ENCODE data around the gene ETV6.
"Not testable (repeated sequence)": the region's sequence is repeated elsewhere in the genome, so short reads cannot be mapped to it uniquely, and the experiment has no call there.

ETV6 gene

DNA sequence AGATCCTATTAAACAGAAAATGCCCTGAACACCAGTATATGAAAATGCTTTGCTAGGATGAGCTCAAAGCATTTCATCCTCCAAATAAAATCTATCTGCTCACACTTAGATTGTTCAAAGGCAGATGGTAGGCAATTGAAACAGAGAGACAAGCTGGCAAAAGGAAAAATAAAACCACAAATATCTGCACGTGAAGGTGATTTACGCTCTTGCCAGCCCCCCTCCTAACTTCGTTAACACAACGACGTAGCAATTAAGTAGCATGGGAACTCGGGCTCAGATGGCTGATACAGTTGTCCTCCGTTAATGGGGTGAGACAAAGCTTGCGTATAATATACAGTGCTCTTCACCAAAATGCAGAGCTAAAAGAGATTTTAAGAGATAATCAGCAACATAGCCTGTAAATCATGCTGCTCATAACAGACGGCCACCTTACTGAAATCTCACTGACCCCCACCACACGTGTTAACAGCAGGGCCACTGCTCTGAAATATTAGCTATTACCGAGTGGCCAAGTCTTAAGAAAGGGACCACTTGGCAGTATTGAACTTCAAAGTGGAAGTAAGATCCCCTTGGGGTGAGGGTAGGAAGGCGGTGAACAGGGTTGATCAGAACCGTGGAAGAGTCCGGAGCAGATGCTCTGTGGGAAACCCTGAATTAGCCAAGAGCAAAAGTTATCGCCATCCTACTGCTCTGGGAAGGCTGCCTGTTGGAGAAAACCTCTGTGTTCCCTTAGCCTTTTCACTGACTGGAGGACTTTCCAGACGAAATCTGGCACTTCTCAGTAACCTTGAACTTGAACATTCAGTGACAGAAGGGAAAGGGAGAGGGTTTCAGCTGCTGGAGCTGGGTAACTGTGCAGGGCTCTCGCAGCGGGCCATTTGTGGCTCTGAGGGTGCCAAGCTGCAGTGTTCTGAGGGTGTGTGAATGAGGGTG, 23.1 kb downstream of the ETV6 start:
- DNase-seq: no peak

DNA sequence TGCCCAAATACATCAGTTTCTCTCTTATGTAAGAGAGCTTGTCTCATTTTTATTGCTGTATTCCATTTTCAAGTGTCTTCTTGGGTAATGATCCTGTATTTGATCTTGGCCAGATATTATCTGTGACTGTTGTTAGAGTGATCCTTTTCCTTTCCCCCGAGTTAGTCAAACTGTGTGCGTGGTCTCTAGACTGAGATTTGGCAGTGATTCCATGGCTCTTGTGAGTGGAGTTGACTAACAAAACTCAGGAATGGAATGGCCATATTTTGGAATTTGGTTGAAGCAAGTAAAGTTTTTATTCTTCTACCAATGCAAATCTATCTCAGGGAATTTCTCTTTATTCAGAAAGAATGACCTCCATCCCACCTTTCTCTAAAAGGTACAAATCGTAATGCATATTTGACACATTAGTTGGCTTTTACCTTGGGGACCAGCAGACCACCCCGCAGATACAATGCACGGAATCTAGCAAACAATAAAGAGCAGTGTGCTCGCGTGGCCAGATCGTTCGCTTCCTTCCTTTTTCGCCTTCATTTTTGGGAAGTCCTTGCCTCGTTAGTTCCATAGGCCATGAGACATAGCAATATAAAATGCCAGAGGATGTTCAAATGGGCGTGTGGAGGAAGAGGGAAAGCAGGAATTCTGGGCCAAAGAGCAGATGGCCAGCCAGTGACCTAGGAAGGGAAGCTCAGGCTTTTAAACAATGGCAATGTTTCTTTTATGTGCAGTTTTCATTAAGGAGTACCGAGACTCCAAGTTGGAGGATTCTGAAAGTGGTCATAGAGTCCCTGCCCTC, 24.4 kb downstream of the ETV6 start:
- no peak for DNase-seq

DNA sequence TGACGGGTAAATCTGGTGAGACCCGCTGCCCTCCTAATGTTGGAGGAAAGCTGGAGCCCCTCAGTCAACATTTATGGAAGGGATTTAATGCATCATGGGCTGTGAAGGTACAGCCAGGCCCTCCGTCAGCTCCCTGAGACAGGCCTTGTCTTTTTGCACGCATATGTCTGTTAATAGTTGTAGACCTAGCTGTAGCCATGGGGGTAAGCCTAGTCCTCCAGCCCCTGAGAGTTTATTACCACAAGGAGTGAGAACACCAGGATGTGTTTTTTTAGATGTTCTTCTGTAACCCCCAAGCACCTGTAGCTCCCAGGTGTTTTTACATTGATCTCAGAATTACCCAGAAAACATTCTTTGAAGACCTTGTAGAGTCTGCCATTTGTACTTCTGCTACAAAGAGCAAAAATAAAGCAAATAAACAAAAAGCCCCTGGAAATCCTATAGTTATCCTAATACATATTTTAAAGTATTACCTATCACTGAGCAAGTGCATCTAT, 25.5 kb downstream of the ETV6 start:
- no peak for DNase-seq

DNA sequence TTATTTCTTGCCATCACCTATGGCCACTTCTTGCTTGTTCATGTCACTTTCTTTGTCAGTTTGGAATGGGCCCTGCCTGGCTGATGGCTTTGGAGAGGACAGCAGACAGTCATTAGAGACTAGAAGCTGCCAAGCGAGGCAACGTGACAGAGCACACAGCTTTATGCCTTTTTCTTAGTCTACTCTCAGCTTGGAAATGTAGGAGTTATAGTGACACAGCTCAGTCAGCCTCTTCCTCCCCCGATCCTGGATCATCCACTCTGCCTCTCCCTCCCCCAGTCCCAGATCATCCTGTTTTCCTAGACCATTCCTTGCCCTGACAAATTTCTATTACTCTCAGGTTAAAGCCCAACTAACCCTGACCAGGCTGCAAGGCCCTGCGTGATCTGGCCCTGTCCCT, 26.6 kb downstream of the ETV6 start:
- DNase-seq: no peak

DNA sequence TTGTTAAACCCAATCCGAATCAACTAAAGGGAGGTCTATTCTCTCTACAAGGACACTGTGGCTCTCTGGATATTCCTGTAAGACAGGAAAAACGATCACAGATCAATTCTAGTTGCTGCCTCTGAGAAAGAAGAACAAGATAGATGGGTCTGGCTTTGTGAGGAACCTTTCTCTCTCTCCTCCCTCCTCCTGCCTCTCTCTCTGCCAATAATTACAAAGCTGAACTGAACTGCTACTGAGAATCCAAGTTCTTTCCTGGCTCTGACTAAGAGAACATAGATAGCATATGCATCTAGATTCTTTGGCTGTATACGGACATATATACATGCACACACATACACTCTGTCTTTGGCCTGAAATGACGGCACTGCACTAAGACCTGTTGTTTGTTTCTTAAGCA, 27.6 kb downstream of the ETV6 start:
- no peak for DNase-seq

DNA sequence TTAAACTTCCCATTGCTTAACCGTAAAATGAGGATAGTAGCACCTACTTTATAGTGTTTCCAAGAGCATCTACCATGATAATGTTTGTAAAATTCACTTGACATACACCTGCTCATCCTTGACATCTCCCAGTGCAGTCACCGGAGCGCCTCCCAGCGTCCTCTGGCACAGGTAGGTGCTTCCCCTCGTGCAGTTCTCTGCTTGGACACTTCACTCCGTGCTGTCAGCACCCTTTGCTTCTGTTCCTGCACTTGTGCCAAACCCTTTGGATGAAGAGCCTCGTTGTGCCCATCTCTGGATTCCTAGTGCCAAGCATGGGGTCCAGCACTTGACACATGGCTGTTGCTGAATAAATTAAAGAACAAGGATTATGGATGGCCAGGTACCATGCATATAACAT, 28.3 kb downstream of the ETV6 start:
- no peak for DNase-seq

DNA sequence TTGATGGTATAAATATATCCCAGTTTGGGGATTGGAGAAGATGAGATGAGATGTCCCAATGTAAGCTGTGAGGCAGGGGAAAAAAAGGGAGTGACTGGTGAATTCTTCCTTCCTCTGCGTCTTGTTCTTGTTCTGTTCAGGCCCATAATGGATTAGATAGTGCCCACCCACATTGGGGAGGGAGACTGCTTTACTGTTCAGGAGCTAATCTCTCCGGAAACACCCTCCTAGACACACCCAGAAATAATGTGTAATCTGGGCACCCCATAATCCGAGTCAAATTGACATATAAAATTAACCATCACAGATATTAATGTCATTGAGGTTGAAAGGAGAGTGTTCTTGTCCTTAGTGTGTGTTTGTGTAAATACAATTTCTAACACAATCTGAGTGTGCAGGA, 29.3 kb downstream of the ETV6 start:
- no peak for DNase-seq

DNA sequence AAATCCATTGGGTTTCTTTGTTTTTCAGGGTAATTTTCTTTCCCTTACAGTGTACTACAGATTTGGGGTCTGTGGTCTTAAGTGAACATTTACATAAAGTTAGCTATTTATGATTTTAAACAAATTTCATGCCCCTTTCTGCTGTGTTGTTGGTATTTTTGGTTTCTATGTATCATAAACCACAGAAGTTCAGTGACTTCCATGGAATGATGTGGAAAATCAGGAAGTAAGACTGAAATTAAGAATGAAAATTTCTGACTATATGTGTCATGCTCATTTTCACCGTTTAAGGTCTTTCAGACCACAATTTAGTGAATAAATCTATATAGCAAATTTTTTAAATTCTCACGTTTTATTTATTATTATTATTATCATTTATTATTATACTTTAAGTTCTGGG, 31.7 kb downstream of the ETV6 start:
- no peak for DNase-seq

DNA sequence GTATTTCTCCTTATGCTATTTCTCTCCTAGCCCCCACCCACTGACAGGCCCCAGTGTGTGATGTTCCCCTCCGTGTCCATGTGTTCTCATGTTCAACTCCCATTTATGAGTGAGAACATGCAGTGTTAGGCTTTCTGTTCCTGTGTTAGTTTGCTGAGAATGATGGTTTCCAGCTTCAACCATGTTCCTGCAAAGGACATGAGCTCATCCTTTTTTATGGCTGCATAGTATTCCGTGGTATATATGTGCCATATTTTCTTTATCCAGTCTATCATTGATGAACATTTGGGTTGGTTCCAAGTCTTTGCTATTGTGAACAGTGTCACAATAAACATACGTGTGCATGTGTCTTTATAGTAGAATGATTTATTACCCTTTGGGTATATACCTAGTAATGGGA, 32.2 kb downstream of the ETV6 start:
- DNase-seq: not testable (repeated sequence)

DNA sequence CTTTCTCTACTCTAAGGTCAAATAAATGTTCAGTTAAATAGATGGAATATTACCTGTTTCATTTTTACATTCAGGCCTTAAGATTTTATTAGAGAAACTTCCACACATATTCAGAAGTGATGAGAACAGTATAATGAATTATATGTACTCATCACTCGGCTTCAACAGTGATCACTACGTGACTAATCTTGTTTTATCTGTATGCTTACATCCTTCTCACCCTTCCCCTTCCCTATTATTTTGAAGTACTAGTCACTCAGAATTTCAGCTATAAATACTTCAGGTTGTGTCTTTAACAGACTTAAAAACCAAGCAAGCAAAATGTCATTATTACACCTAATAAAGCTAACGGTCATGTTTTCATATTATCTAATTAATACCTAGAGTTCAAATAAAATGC, 34.9 kb downstream of the ETV6 start:
- no peak for DNase-seq

DNA sequence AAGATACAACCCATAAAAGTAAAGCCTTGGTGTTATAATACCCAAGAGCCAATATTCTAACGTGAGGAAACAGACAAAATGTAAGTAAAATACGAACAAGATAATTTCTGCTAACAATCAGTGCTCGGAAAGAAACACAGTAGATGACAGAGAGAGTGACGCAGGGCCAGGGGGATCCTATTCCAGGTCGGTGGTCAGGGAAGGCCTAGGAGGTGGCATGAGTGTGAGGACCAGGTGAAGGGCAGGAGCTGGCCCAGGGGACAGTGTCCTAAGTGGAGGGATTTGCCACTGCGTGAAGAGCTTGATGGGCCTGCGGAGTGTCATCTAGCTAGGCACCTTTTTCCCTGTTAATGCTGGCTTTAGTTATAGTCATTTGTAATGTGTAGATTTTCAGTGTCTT, 35.3 kb downstream of the ETV6 start:
- DNase-seq: no peak

DNA sequence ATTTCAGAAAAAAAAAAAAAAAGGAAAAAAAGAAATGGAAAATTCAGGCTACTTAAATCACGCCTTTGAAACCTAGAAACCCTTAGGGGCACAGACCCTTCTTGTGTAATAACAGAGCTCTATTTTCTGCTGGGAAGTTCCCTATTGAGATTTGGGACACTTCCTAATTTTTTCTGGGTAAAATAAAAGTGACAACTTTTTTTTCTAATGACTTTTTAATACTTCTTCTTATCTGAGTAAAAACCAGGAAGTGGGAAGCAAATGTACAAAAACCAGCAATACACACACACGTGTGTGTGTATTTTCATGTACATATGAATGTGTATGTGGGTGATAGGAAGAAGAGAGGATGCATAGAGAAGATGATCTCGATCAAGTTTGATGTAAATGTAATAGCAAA, 35.8 kb downstream of the ETV6 start:
- no peak for DNase-seq

DNA sequence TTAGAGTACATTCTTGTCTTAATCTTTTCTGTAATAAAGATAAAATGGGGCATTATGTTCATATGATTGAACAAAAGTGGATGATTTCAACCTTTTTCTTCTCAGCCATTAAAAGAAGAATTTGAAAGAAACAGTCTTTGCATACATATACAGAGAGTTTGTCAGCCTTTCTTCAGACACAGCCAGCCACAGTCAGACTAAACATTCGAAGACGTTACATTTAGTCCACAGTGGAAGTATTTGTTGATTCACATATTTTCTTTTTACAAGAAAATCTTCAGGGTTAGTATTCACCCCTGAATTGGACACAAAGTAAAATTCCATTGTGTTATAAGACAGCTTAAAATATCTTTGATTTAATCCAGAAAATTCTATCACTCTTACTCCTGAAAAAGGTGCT, 36.2 kb downstream of the ETV6 start:
- DNase-seq: no peak

DNA sequence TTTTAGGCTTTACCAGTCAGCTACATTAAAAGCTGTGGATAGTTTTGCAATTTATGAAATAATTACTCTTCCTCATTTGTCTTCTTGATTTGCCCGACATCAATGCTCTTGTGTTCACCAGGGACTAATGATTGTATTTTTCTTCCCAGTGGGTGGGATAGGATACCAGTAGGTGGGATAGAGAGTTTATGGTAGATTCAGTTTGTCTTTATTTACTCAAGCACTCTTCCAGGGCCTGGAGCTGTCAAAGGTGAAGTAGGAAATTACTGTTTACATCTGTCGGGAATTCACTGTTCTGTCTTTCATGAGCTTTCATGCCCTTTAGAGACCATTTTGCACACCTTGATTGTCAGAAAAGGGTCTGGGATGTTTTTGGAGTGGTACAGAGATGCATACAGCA, 36.6 kb downstream of the ETV6 start:
- no peak for DNase-seq

DNA sequence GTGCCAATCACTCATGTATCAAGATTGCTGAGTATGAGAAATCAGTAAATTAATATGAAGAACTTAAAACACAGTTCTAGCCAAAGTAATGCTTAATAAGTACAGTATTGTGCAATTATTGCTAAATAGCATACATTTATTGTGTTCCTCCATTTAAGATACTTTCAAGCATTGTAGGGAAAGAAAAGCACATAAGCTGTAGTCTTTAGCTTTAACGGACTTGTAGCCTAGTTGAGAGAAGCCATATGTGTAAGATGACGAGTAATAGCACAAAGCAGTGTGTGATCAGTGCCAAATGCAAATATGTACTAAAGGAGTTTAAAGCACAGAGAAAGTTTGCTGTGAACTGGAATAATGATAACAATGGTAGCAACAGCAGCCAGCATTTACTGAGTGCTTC, 38.1 kb downstream of the ETV6 start:
- DNase-seq: no peak

DNA sequence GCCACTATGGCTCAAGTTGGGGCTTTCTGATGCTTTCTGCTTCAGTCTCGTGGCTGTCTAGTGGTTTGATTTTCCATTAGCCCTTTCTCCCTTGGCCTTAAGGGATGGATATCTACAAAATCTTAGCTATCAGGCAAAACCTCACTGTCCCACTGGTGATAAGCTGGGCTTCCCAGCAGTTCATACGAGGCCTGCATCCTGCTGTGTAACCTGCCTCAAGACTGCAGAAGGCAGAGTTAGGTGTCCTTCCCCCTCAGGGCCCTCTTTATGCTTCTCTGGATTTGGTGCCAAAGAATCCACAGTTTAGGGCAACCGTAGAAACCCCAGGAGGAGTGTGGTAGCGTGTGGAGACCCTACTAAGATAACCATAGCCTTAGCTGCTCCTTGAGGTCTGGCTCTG, 38.9 kb downstream of the ETV6 start:
- DNase-seq: no peak

DNA sequence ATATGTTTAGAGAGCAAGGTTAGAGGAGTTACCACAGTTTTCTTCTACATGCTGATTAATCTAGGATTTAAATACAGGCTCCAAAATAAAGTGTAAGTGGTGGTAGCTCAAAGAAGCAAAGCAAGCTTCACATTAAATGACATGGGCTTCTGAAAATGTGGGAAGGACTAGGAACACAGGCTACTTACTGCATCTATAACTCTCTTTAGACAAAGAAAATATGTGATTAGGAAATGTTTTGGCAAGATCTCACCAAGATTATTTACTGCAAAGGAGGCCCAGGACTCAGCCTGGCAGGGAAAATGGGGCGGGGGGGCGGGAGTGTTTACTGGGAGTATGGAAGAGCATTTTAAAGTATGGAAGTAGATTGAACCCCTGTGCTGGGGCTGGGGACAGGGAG, 39.4 kb downstream of the ETV6 start:
- no peak for DNase-seq

DNA sequence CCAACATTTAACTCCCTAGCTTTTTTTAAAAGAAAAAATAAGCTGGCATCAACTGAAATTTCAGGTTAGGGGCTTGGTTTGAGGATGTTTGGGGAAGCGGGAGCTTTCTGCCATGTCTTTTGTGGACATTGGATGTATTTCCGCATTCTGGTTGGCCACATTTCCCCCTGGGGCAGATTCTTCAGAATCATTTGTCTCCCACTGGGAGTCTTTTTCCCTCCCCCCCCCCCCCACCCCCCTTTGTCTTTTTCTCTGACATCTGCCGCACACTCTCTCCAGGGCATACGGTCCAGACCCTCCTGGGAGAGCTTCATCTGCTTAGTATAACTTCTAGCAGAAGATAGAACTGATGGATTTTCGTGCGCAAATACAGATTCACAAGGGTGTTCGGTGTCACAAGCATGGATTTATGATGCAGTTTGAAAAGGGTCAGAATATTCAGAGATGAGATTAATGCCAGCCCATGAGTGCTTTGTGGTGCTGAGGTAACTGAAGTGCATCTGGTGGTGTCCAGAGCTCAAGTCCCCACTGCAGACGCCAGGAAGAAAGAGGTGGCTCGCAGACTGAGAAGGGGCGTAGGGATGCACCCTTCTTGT, 40.2 kb downstream of the ETV6 start:
- DNase-seq: no peak

DNA sequence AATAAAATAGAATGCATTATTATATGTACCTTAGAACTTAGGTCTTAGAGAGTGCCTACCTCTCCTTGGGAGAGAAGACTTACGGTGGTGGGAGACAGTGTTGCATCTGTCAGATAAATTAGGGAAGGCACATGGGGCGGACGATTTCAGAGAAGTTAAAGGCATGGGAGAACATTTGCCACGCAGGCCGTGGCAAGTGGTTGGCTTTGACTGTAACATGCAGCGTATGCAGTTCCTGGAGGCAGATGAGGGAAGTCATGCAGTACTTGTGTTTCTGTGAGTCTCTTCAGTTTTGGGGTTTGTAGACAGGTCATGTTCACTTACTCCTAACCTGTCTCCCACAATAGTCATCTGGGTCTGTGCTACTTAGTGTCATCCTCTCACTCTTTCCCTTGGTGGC, 43.6 kb downstream of the ETV6 start:
- DNase-seq: no peak

DNA sequence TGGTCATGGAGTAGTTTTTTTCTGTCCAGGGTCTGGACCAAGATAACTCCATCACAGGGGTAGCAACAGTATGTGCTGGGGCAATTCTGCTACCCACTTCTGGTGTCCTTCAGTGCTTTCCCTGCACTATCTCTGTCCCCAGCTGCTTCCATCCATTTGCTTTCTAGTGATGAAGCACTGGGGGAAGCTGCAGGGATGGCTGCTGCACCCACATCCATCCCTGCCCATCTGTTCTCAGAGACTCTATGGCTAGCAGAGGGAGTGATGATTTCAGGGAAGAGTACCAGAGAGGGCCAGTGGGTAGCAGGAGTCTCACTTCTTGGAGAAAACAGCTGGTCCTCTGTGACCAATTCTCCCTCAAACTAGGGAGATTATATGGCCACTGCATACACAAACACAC, 44.1 kb downstream of the ETV6 start:
- DNase-seq: no peak

DNA sequence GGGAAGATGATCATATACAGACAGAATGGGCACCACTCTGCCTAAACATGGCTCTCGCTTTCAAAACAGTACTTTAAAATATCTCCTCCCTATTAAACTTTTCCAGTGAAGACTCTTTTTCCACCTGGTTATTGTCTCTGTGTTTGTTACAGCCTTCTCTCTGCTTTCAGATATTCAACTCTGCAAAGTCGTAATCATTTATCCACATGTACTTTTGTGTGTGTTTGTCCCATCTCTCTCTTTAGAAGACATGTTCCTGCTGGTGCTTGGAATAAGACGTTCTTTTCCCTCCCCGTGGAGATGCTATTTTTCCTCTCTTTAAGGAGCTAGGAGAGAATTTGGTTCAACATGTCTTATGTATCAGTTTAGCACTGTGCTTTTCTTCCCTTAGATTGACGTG, 45.1 kb downstream of the ETV6 start:
- no peak for DNase-seq

DNA sequence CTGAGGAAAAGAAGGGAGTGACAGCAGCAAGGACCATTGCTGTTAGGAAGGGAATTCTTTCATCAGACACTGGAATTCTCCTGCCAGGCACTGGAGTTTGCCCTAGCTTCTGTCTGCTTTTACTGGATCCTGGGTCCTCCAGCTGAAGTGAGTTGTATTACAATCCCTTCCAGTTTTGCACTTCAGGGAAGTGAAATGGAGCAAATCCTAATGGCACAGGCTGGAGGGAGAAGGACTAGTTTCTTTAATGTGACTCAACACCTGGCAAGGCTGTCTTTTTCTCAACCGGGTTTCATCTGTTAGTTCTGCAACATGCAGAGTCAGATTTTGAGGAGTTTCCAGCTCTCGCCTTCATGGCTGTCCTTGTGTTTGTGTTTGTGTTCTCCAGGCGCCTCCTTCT, 45.8 kb downstream of the ETV6 start:
- no peak for DNase-seq

DNA sequence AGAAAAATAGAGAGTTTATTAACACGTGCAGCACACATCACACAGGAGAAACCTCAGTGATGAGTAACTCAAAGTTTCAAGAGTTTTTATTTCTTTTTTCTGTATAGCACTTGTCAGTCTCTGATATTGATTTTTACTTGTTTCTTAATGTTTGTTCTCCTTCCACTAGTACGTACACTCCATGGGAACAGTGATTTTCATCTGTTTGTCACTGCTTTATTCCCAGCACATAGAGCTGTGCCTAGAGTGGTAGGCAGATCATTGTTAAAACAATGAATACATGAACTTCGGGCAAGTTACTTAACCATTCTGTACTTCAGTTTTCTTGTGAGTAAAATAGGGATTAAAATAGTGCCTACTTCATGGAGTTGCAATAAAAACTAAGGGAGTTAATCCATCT, 46.6 kb downstream of the ETV6 start:
- no peak for DNase-seq

DNA sequence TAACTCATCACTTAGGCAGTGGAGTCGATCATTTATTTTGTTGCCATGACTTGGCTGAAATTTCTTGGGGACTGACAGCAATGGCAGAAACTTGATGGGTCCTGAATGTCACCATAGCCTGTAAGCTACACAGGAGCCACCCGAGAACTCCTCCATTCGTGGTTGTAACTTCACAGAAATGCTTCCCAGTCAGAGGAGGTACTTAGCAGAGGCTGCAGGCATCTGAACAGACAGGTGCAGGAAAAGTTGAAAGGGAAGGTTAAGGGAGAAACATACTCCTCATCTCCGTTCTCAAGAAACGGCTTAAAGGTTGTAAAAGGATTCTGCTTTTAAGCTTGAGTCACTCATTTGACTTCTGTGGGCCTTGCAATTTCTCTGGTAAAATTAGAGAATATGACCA, 47.7 kb downstream of the ETV6 start:
- DNase-seq: no peak

Data from stimulated activated CD4-positive, alpha-beta T cell treated with anti-CD3 and anti-CD28 coated beads, Interleukin-4, amount 100 ng/mL, for 4 hours (primary cell).